HG03095 (cell line): Measurements from ENCODE around the gene CDC14A.
"Not testable (repeated sequence)": the region's sequence is repeated elsewhere in the genome, so short reads cannot be mapped to it uniquely, and the experiment has no call there.

ENCODE experiments used
- ATAC-seq: cut with Tn5 transposase; IDR thresholded peaks from one replicate; pipeline ENCODE4 v1.9.1; 2021; ENCODE audit warnings: moderate library complexity; ENCODE audit not compliant: unreplicated experiment

Gene CDC14A

GRCh38 chr1:100397681-100398080, 45.4 kb downstream of the CDC14A start:
- no peak for ATAC-seq

GRCh38 chr1:100398648-100399047, 46.3 kb downstream of the CDC14A start:
- no peak for ATAC-seq

GRCh38 chr1:100400404-100400803, 48.1 kb downstream of the CDC14A start:
- no peak for ATAC-seq

GRCh38 chr1:100404821-100405220, 52.5 kb downstream of the CDC14A start:
- no peak for ATAC-seq

GRCh38 chr1:100405902-100406301, 53.6 kb downstream of the CDC14A start:
- ATAC-seq: not testable (repeated sequence)

- ATAC-seq: not testable (repeated sequence)
These were observed 55.1 kb downstream of the CDC14A start for GRCh38 chr1:100407390-100407789.

GRCh38 chr1:100411019-100411418, 58.7 kb downstream of the CDC14A start:
- ATAC-seq: no peak

GRCh38 chr1:100411574-100411973, 59.3 kb downstream of the CDC14A start:
- no peak for ATAC-seq

GRCh38 chr1:100413035-100413434, 60.7 kb downstream of the CDC14A start:
- no peak for ATAC-seq

- ATAC-seq: no peak
These were observed 62.6 kb downstream of the CDC14A start for GRCh38 chr1:100414693-100415497.

- ATAC-seq: no peak
These were observed 63.1 kb downstream of the CDC14A start for GRCh38 chr1:100415498-100415778.

- ATAC-seq: no peak
These were observed 66.8 kb downstream of the CDC14A start for GRCh38 chr1:100419072-100419471.

GRCh38 chr1:100422065-100422464, 69.8 kb downstream of the CDC14A start:
- no peak for ATAC-seq

GRCh38 chr1:100423832-100424337, 71.6 kb downstream of the CDC14A start:
- ATAC-seq: peak; percentile 74

GRCh38 chr1:100428160-100428559, 75.9 kb downstream of the CDC14A start:
- ATAC-seq: no peak

GRCh38 chr1:100430325-100430756, 78.0 kb downstream of the CDC14A start:
- no peak for ATAC-seq

- ATAC-seq: no peak
These were observed 79.6 kb downstream of the CDC14A start for GRCh38 chr1:100431954-100432353.

GRCh38 chr1:100433563-100433962, 81.3 kb downstream of the CDC14A start:
- no peak for ATAC-seq

GRCh38 chr1:100434831-100435230, 82.5 kb downstream of the CDC14A start:
- ATAC-seq: no peak

GRCh38 chr1:100438375-100438774, 86.1 kb downstream of the CDC14A start:
- ATAC-seq: no peak

- ATAC-seq: no peak
These were observed 86.5 kb downstream of the CDC14A start for GRCh38 chr1:100438789-100439188.

- no peak for ATAC-seq
These were observed 87.9 kb downstream of the CDC14A start for GRCh38 chr1:100440075-100440809.
